ENCODE results near the gene GJB6.

- TF ChIP-seq EP300 (IDR thresholded peaks at IDR 0.05) (no peak), CTCF (IDR thresholded peaks at IDR 0.05) (no peak), POLR2AphosphoS5 (IDR thresholded peaks at IDR 0.05) (peak; percentile 63), POLR2A (IDR thresholded peaks at IDR 0.05) (no peak)
Measured at GRCh38 chr13:20174656-20175405, 57.3 kb downstream of the GJB6 start.

Data from gastroesophageal sphincter (tissue), 3 donors.